Immature natural killer cell (primary cell): ENCODE measurements around the gene TRAT1. TPM values are rescaled to one million over a fixed set of nuclear protein-coding genes. Genes with fewer than 3 reads are reported as not detected.

Source experiments
- DNase-seq, 3 donors: peaks; one replicate each; pipeline ENCODE4 v3.0.0; 2022; ENCODE audit warnings: mixed read lengths in 1 of 3
- H3K27ac Mint-ChIP-seq, 6 donors: one replicate each; pipeline ENCODE4 v1.8.0; 2020; ENCODE audit warnings: mixed read lengths in 6 of 6, mild to moderate bottlenecking in 5 of 6, inconsistent platforms in 4 of 6, moderate library complexity in 3 of 6
- H3K27me3 Mint-ChIP-seq, 3 donors: one replicate each; pipeline ENCODE4 v1.8.0; 2020 to 2021; ENCODE audit warnings: low read depth in 3 of 3, mild to moderate bottlenecking in 3 of 3, mixed read lengths in 3 of 3, moderate library complexity in 3 of 3, inconsistent platforms in 1 of 3
- H3K36me3 Mint-ChIP-seq, 3 donors: one replicate each; pipeline ENCODE4 v1.8.0; 2020; ENCODE audit warnings: mixed read lengths in 3 of 3, inconsistent platforms in 2 of 3, mild to moderate bottlenecking in 2 of 3
- H3K4me1 Mint-ChIP-seq, 2 donors: one replicate each; pipeline ENCODE4 v1.8.0; 2020; ENCODE audit warnings: inconsistent platforms in 2 of 2, mild to moderate bottlenecking in 2 of 2, mixed read lengths in 2 of 2, moderate library complexity in 1 of 2
- H3K4me3 Mint-ChIP-seq, 5 donors: one replicate each; pipeline ENCODE4 v1.8.0; 2020; ENCODE audit warnings: mild to moderate bottlenecking in 5 of 5, mixed read lengths in 5 of 5, inconsistent platforms in 3 of 5, moderate library complexity in 3 of 5
- H3K9me3 Mint-ChIP-seq, 6 donors: one replicate each; pipeline ENCODE4 v1.8.0; 2020; ENCODE audit warnings: mild to moderate bottlenecking in 6 of 6, mixed read lengths in 6 of 6, inconsistent platforms in 4 of 6, moderate library complexity in 3 of 6
- polyA plus RNA-seq, 3 donors: library from polyadenylated mRNA; unstranded; fragments of 300-500 nt; fragmentation: Illumina TruSeq; gene quantifications; one replicate each; pipeline ENCODE4 v1.2.3, GENCODE V29; 2021

The TRAT1 gene
- polyA plus RNA-seq, 3 donors from 2014 or later, result 2.2 to 4.0 (median 2.4) TPM

DNA sequence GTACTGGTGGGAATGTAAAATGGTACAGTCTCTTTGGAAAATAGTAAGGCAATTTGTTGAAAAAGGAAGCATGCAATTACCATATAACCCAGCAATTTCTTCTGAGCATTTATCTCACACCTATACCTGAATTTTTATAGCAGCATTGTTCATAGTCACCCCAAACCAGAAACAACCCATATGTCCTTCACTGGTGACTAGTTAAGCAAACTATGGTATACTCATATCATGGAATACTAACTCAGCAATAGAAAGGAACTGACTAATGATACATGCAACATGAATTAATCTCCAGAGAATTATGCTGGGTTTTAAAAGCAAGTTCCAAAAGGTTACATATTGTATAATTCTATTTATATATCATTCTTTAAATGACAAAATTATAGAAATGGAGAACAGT is 60.2 kb downstream of the TRAT1 start:
- no peak for DNase-seq
- H3K4me1 Mint-ChIP-seq, result peaks cover 0 to 2% of the 10 kb centered on the region in 2 donors
- no peak overlapping the region for H3K27ac Mint-ChIP-seq
- no peaks in the 10 kb centered on the region for H3K36me3 Mint-ChIP-seq
- peaks cover 0 to 10% (median 2%) of the 10 kb centered on the region in 3 donors for H3K27me3 Mint-ChIP-seq
- no peak overlapping the region for H3K4me3 Mint-ChIP-seq
- H3K9me3 Mint-ChIP-seq, result peaks cover 0 to 3% (median 0%) of the 10 kb centered on the region in 6 donors

DNA sequence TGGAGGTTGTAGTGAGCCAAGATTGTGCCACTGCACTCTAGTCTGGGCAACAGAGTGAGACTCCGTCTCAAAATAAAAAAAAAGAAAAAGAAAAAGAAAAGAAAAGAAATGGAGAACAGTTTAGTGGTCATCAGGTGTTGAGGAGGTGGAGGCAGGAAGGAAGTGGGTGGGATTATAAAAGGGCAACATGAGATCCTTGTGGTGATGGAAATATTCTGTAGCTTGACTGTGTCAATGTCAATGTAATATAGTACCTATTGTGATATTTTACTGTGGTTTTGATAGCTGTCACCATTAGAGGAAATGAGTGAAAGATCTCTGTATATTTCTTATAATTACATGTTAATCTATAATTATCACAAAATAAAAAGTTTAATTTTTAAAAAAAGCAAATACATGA is 60.8 kb downstream of the TRAT1 start:
- Mint-ChIP-seq H3K9me3 (peaks cover 0 to 2% (median 0%) of the 10 kb centered on the region in 6 donors), H3K4me3 (no peak overlapping the region), H3K36me3 (no peaks in the 10 kb centered on the region), H3K27me3 (peaks cover 0 to 10% (median 2%) of the 10 kb centered on the region in 3 donors), H3K27ac (no peak overlapping the region), H3K4me1 (peaks cover 0 to 2% of the 10 kb centered on the region in 2 donors)
- DNase-seq, result no peak

DNA sequence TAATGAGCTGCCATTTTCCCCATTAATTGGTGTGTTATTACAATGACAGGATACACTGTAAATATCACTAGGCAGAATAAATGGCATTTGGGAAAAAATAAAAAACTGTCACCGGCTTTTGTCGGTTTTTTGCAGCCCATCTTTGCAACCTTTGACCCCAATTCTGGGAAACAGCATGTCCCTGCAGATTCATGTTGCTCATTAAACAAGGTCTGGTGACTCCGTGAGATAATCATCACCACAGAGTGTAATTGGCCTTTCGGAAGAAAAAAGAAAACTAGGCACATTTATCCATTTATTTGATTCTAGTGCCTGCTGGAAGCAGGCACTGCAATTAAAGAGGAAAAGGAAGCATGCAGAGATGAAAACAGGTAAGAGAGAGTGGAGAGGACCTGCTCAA is 64.5 kb downstream of the TRAT1 start:
- no peak for DNase-seq
- peaks cover 0 to 4% (median 2%) of the 10 kb centered on the region in 3 donors for H3K27me3 Mint-ChIP-seq
- peaks cover 0 to 2% of the 10 kb centered on the region in 2 donors for H3K4me1 Mint-ChIP-seq
- H3K4me3 Mint-ChIP-seq, result no peak overlapping the region
- H3K9me3 Mint-ChIP-seq, result no peaks in the 10 kb centered on the region
- no peak overlapping the region for H3K27ac Mint-ChIP-seq
- H3K36me3 Mint-ChIP-seq, result no peaks in the 10 kb centered on the region

DNA sequence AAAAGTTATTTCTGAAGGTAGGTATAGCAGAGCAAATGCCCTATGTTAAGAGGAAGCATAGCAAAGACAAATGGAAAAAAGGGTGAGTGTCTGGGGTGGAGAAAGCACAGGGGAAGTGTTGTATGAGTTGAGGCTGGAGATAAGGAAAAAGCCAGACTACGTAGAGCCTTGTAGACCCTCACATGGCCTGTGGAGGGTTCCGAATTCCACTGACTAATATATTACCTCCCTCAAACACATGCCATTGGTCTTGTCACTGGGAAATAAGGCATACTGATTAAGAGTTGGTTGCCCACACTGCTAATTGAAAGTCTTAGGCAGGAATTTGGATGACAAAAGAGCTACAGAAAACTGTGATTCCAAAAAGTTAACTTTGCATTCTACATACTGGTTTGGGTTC is 65.2 kb downstream of the TRAT1 start:
- Mint-ChIP-seq H3K4me3 (no peak overlapping the region), H3K36me3 (no peaks in the 10 kb centered on the region), H3K9me3 (no peaks in the 10 kb centered on the region), H3K27ac (no peak overlapping the region), H3K27me3 (peaks cover 0 to 4% (median 2%) of the 10 kb centered on the region in 3 donors), H3K4me1 (peaks cover 0 to 2% of the 10 kb centered on the region in 2 donors)
- no peak for DNase-seq

GRCh38 chr3:108891833-108892232 is 69.2 kb downstream of the TRAT1 start:
- Mint-ChIP-seq H3K4me3 (no peak overlapping the region), H3K9me3 (no peaks in the 10 kb centered on the region), H3K4me1 (no peaks in the 10 kb centered on the region), H3K36me3 (no peaks in the 10 kb centered on the region), H3K27me3 (peaks cover 0 to 7% (median 2%) of the 10 kb centered on the region in 3 donors), H3K27ac (no peak overlapping the region)
- no peak for DNase-seq

GRCh38 chr3:108894981-108895380 is 72.4 kb downstream of the TRAT1 start:
- Mint-ChIP-seq H3K4me1 (peaks cover 0 to 1% of the 10 kb centered on the region in 2 donors), H3K27me3 (peaks cover 0 to 3% (median 2%) of the 10 kb centered on the region in 3 donors), H3K4me3 (no peak overlapping the region), H3K9me3 (no peaks in the 10 kb centered on the region), H3K27ac (no peak overlapping the region), H3K36me3 (no peaks in the 10 kb centered on the region)
- no peak for DNase-seq

DNA sequence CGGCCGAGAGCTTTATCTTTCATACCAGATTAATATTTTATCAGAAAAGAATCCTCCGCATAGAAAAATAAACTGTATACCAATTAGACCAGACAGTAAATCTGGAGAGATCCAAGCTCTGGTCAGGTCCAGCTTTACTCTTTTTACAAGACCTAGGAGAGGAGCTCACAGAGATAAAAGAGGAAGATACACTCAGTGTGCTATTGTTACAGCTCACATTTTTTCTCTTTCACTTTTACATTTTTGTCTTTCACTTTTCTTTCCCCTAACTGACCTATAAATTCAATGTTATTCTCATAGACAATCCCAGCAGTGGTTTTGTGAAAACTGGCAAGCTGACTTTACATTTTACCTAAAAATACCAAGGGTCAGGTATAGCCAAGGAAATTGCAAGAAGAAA is 75.3 kb downstream of the TRAT1 start:
- Mint-ChIP-seq H3K4me3 (no peak overlapping the region), H3K27ac (no peak overlapping the region), H3K9me3 (no peaks in the 10 kb centered on the region), H3K36me3 (no peaks in the 10 kb centered on the region), H3K4me1 (peaks cover 0 to 1% of the 10 kb centered on the region in 2 donors), H3K27me3 (peaks cover 0 to 3% (median 0%) of the 10 kb centered on the region in 3 donors)
- DNase-seq, result no peak

GRCh38 chr3:108899530-108899929 is 76.9 kb downstream of the TRAT1 start:
- no peak overlapping the region for H3K4me3 Mint-ChIP-seq
- H3K36me3 Mint-ChIP-seq, result no peaks in the 10 kb centered on the region
- no peaks in the 10 kb centered on the region for H3K9me3 Mint-ChIP-seq
- DNase-seq, result no peak
- H3K27me3 Mint-ChIP-seq, result peaks cover 0 to 3% (median 0%) of the 10 kb centered on the region in 3 donors
- H3K27ac Mint-ChIP-seq, result no peak overlapping the region
- H3K4me1 Mint-ChIP-seq, result peaks cover 0 to 1% of the 10 kb centered on the region in 2 donors

Other genes starting within 250 kb of the TRAT1 start
- gene CIP2A, start 233.3 kb upstream of the TRAT1 start, polyA plus RNA-seq, result 1 to 10 TPM in 2 of 3 donors, not detected in 1; 1.4 to 2.3 TPM
- gene DZIP3, start 233.1 kb upstream of the TRAT1 start, polyA plus RNA-seq, result 10 to 100 TPM in 1 of 3 donors, 1 to 10 TPM in 2; 6.8 to 11.7 (median 9.8) TPM
- not detected for gene RETNLB, start 65.4 kb upstream of the TRAT1 start, polyA plus RNA-seq
- not detected for gene GUCA1C, start 131.1 kb downstream of the TRAT1 start, polyA plus RNA-seq